GM18870 (cell line): ENCODE data around the gene ZNF607.

Experiments
- ATAC-seq: cut with Tn5 transposase; IDR thresholded peaks from one replicate; pipeline ENCODE4 v1.9.1; 2021; ENCODE audit warnings: moderate library complexity; ENCODE audit not compliant: unreplicated experiment

Gene ZNF607

DNA sequence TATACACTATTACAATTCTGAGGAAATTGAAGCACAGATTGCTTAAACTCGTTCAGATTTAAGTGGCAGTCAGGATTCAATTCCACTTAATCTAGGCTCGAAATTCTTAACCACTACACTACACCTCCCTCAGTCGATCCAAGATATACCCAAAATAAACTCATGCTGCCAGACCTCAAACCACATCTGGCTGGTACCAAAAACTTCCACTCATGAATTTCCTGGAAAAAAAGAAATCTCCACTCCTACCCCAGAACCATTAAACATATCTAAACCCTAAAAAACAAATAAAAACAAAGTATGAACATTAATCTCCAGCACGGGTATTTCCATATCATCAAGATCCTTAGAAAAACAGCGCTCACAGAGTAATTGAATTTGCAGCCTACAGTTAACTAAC lies 65.4 kb downstream of the ZNF607 start:
- no peak for ATAC-seq
